ENCODE measurements around the gene STK32B. TPM values are rescaled to one million over a fixed set of nuclear protein-coding genes. Genes with fewer than 3 reads are reported as not detected.
"Not testable (repeated sequence)": the region's sequence is repeated elsewhere in the genome, so short reads cannot be mapped to it uniquely, and the experiment has no call there.

Gene STK32B
- total and polyA plus RNA-seq, 2 of the 4 experiments (the other 2 are of a cell fraction), result 5.5 to 6.3 TPM

DNA sequence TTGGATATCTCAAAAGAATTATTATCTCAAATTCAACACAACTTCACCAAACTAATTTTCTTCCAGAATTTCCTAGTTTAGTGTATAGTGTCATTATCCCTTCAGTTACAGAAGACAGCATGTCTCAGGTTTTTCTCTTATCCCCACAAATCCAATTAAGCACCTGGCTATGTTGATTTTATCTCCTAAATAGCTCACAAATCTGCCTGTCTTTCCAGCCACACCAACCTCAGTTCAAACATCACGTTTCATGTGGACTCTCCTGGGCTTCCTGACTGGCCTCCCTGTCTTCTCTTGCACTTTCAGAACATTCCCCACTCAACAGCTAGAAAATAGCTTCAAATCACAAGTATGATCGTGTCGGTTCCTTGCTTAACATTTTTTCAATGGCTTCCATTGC, 14.8 kb downstream of the STK32B start:
- Histone ChIP-seq H3K27me3 (ENCODE audit: control insufficient read depth, insufficient read depth, low read length) (no peaks in the 10 kb centered on the region), H3K9ac (ENCODE audit: low read depth, low read length) (no peak overlapping the region), H2BK5ac (ENCODE audit: low read depth, low read length, poor library complexity, severe bottlenecking) (no peak overlapping the region), H3K4me2 (ENCODE audit: low read depth, low read length) (no peak overlapping the region), H3K79me1 (ENCODE audit: low read depth in 1 of 2, low read length in 2 of 2) (peaks cover 6 to 22% of the 10 kb centered on the region in 2 experiments; a peak in 3 of 4 replicates), H4K5ac (ENCODE audit: low read depth, low read length) (no peak overlapping the region), H3K56ac (ENCODE audit: extremely low read depth, insufficient read depth, low read length) (no peak overlapping the region), H4K91ac (ENCODE audit: insufficient read depth, low read depth, low read length) (no peak overlapping the region), H2AK5ac (ENCODE audit: low read depth, low read length) (no peak overlapping the region), H3K4me3 (ENCODE audit: insufficient read depth, low read depth, low read length) (no peak overlapping the region), H3K36me3 (ENCODE audit: control insufficient read depth, insufficient read depth, low read length) (no peaks in the 10 kb centered on the region), H4K8ac (ENCODE audit: low read depth in 2 of 2, low read length in 2 of 2) (no peak overlapping the region), H3K14ac (replicated peaks; ENCODE audit: low read depth, low read length) (no peak overlapping the region), H3K18ac (ENCODE audit: low read depth, low read length) (no peak overlapping the region), H4K20me1 (ENCODE audit: insufficient read depth, low read length) (peaks cover 6% of the 10 kb centered on the region; the same call in 1 of the 2 replicates), H3K27ac (ENCODE audit: insufficient read depth, low read length) (no peak overlapping the region), H3K4ac (ENCODE audit: low read depth, low read length) (no peak overlapping the region), H3K4me1 (ENCODE audit: control insufficient read depth, insufficient read depth, low read length) (no peaks in the 10 kb centered on the region), H2BK120ac (ENCODE audit: low read depth, low read length) (no peak overlapping the region), H2AFZ (replicated peaks; ENCODE audit: low read length, poor library complexity) (no peak overlapping the region), H2AK9ac (replicated peaks; ENCODE audit: low read depth, low read length, poor library complexity) (no peak overlapping the region), H3K9me1 (ENCODE audit: insufficient read depth, low read length) (no peaks in the 10 kb centered on the region; the same call in 1 of the 2 replicates), H3K23ac (ENCODE audit: low read depth, low read length) (no peak overlapping the region), H2BK15ac (ENCODE audit: low read depth, low read length) (no peak overlapping the region), H2BK20ac (ENCODE audit: low read depth, low read length) (no peak overlapping the region), H3K9me3 (ENCODE audit: control insufficient read depth, insufficient read depth, low read length) (no peaks in the 10 kb centered on the region)
- in situ Hi-C loops (cut with MboI; ENCODE audit: low sequenced_read_pairs), result no loop called here
- TF ChIP-seq, protein P1, sequence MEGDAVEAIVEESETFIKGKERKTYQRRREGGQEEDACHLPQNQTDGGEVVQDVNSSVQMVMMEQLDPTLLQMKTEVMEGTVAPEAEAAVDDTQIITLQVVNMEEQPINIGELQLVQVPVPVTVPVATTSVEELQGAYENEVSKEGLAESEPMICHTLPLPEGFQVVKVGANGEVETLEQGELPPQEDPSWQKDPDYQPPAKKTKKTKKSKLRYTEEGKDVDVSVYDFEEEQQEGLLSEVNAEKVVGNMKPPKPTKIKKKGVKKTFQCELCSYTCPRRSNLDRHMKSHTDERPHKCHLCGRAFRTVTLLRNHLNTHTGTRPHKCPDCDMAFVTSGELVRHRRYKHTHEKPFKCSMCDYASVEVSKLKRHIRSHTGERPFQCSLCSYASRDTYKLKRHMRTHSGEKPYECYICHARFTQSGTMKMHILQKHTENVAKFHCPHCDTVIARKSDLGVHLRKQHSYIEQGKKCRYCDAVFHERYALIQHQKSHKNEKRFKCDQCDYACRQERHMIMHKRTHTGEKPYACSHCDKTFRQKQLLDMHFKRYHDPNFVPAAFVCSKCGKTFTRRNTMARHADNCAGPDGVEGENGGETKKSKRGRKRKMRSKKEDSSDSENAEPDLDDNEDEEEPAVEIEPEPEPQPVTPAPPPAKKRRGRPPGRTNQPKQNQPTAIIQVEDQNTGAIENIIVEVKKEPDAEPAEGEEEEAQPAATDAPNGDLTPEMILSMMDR (conservative IDR thresholded peaks at IDR 0.05; ENCODE audit: low read depth, low read length), result no peak
- DNase-seq (no peak), ATAC-seq (ENCODE audit: low read depth) (no peak)
- intact Hi-C loops (cut with micrococcal nuclease), result no loop called here
- dilution Hi-C loops (cut with HindIII; ENCODE audit: low sequenced_read_pairs, unreplicated experiment), result no loop called here
- POLR2A ChIA-PET (ENCODE audit: unreplicated experiment), result no interaction called here
- CTCF ChIA-PET, result interaction anchor here (0.6 to 1.1 kb wide), 3 partner anchors 9 to 127 kb away, joined by 3 read pairs; no protein-coding TSS in a partner anchor
- BruUV-seq (replicated peaks), result no TSS peak
- WGBS, 2 experiments (ENCODE audit: extremely low coverage in 2 of 2, insufficient read length in 1 of 2), result 20% methylated on average over 1 of the region's 3 CpGs; no CpG with 5 or more reads in 1 of the 2 experiments

DNA sequence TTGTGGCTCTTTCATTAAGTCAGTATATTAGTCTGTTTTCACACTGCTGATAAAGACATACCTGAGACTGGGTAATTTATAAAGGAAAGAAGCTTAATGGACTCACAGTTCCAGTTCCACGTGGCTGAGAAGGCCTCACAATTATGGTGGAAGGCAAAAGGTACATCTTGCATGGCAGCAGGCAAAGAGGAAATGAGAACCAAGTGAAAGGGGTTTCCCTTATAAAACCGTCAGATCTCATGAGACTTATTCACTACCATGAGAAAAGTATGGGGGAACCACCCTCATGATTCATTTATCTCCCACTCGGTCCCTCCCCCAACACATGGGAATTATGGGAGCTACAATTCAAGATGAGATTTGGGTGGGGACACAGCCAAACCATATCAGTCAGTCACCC, 15.7 kb downstream of the STK32B start:
- H3K23ac ChIP-seq (ENCODE audit: low read depth, low read length); DNase-seq; H4K8ac ChIP-seq (ENCODE audit: low read depth in 2 of 2, low read length in 2 of 2); H3K18ac ChIP-seq (ENCODE audit: low read depth, low read length); ATAC-seq (ENCODE audit: low read depth); H4K20me1 ChIP-seq (ENCODE audit: insufficient read depth, low read length); dilution Hi-C loops (cut with HindIII; ENCODE audit: low sequenced_read_pairs, unreplicated experiment); H2AFZ ChIP-seq (replicated peaks; ENCODE audit: low read length, poor library complexity); H3K4ac ChIP-seq (ENCODE audit: low read depth, low read length); H2BK20ac ChIP-seq (ENCODE audit: low read depth, low read length); H3K4me3 ChIP-seq (ENCODE audit: insufficient read depth, low read depth, low read length); H2BK120ac ChIP-seq (ENCODE audit: low read depth, low read length); H3K4me1 ChIP-seq (ENCODE audit: control insufficient read depth, insufficient read depth, low read length); in situ Hi-C loops (cut with MboI; ENCODE audit: low sequenced_read_pairs); H3K27me3 ChIP-seq (ENCODE audit: control insufficient read depth, insufficient read depth, low read length); BruUV-seq (replicated peaks); H2AK5ac ChIP-seq (ENCODE audit: low read depth, low read length); H3K9ac ChIP-seq (ENCODE audit: low read depth, low read length); H3K9me3 ChIP-seq (ENCODE audit: control insufficient read depth, insufficient read depth, low read length); H3K14ac ChIP-seq (replicated peaks; ENCODE audit: low read depth, low read length); H4K91ac ChIP-seq (ENCODE audit: insufficient read depth, low read depth, low read length); H2BK5ac ChIP-seq (ENCODE audit: low read depth, low read length, poor library complexity, severe bottlenecking); H2AK9ac ChIP-seq (replicated peaks; ENCODE audit: low read depth, low read length, poor library complexity); POLR2A ChIA-PET (ENCODE audit: unreplicated experiment); H4K5ac ChIP-seq (ENCODE audit: low read depth, low read length); intact Hi-C loops (cut with micrococcal nuclease); H3K4me2 ChIP-seq (ENCODE audit: low read depth, low read length); H3K9me1 ChIP-seq (ENCODE audit: insufficient read depth, low read length); H2BK15ac ChIP-seq (ENCODE audit: low read depth, low read length); H3K36me3 ChIP-seq (ENCODE audit: control insufficient read depth, insufficient read depth, low read length); H3K27ac ChIP-seq (ENCODE audit: insufficient read depth, low read length); H3K56ac ChIP-seq (ENCODE audit: extremely low read depth, insufficient read depth, low read length): not testable (repeated sequence)
- CTCF ChIA-PET, result interaction anchor here (0.5 to 1.1 kb wide), 2 partner anchors 11 to 623 kb away, joined by 3 read pairs; no protein-coding TSS in a partner anchor
- peaks cover 6 to 22% of the 10 kb centered on the region in 2 experiments; a peak in 3 of 4 replicates for H3K79me1 ChIP-seq (ENCODE audit: low read depth in 1 of 2, low read length in 2 of 2)
- no CpG with 5 or more reads among the region's 3 CpGs for WGBS, 2 experiments (ENCODE audit: extremely low coverage in 2 of 2, insufficient read length in 1 of 2)
